ENCODE results near the gene TENM4. TPM values are rescaled to one million over a fixed set of nuclear protein-coding genes. Genes with fewer than 3 reads are reported as not detected.

Gene TENM4
- total RNA-seq, 1 experiment from 2014 or later = 25.0 TPM

- TF ChIP-seq ZMAT4 (CRISPR knock-in tag; IDR thresholded peaks at IDR 0.05) (no peak), AR (CRISPR knock-in tag; IDR thresholded peaks at IDR 0.05) (no peak)
Observed at GRCh38 chr11:78786086-78786485, 654.7 kb downstream of the TENM4 start (continued).

GRCh38 chr11:78784321-78785061, 656.3 kb downstream of the TENM4 start:
- H3K27me3 Mint-ChIP-seq (ENCODE audit: low read depth) = no peaks in the 10 kb centered on the region
- CTCF ChIA-PET = interaction anchor here (1.0 to 2.7 kb wide), 3 partner anchors 13 to 177 kb away, joined by 4 to 12 read pairs (median 5); no protein-coding TSS in a partner anchor
- ATAC-seq (no peak), DNase-seq (ENCODE audit: low spot score) (no peak)
- no peak overlapping the region for H3K27ac Mint-ChIP-seq
- H3K4me3 Mint-ChIP-seq = no peak overlapping the region
- no peak for TF ChIP-seq RORB (CRISPR knock-in tag; IDR thresholded peaks at IDR 0.05)
- TF ChIP-seq ATF2 (CRISPR knock-in tag; IDR thresholded peaks at IDR 0.05; ENCODE audit: borderline replicate concordance, low read depth) = no peak
- TF ChIP-seq JUN (CRISPR knock-in tag; IDR thresholded peaks at IDR 0.05) = no peak
- TF ChIP-seq FOXJ3 (CRISPR knock-in tag; IDR thresholded peaks at IDR 0.05; ENCODE audit: borderline replicate concordance) = no peak
- TF ChIP-seq FOXK1 (CRISPR knock-in tag; IDR thresholded peaks at IDR 0.05) = no peak
- TF ChIP-seq ERG (CRISPR knock-in tag; IDR thresholded peaks at IDR 0.05) = no peak
- no peak for TF ChIP-seq EMX1 (CRISPR knock-in tag; IDR thresholded peaks at IDR 0.05)
- TF ChIP-seq SP1 (CRISPR knock-in tag; conservative IDR thresholded peaks at IDR 0.05) = no peak
- TF ChIP-seq NFATC4 (CRISPR knock-in tag; IDR thresholded peaks at IDR 0.05) = no peak
- no peak for TF ChIP-seq TEAD4 (CRISPR knock-in tag; IDR thresholded peaks at IDR 0.05)
- TF ChIP-seq E2F4 (CRISPR knock-in tag; IDR thresholded peaks at IDR 0.05; ENCODE audit: borderline replicate concordance, low read depth) = no peak
- TF ChIP-seq ARID4B (CRISPR knock-in tag; IDR thresholded peaks at IDR 0.05; ENCODE audit: borderline replicate concordance) = no peak
- TF ChIP-seq FOXP4 (CRISPR knock-in tag; IDR thresholded peaks at IDR 0.05) = no peak
- no peak for TF ChIP-seq NFE2L1 (CRISPR knock-in tag; IDR thresholded peaks at IDR 0.05)
- TF ChIP-seq KAT7 (CRISPR knock-in tag; IDR thresholded peaks at IDR 0.05; ENCODE audit: borderline replicate concordance) = no peak
- TF ChIP-seq JAZF1 (CRISPR knock-in tag; IDR thresholded peaks at IDR 0.05) = no peak
- no peak for TF ChIP-seq E2F1 (CRISPR knock-in tag; IDR thresholded peaks at IDR 0.05)
- no peak for TF ChIP-seq MXD4 (CRISPR knock-in tag; IDR thresholded peaks at IDR 0.05; ENCODE audit: borderline replicate concordance)
- H3K9me3 Mint-ChIP-seq = no peaks in the 10 kb centered on the region
- peaks cover 25% of the 10 kb centered on the region for H3K4me1 Mint-ChIP-seq
- H3K36me3 Mint-ChIP-seq = no peaks in the 10 kb centered on the region
- POLR2A ChIA-PET = interaction anchor here (0.7 kb wide), 1 partner anchor 23 kb away, joined by 3 read pairs; no protein-coding TSS in a partner anchor

Measured in WTC11 (cell line).